MCF 10A (cell line): ENCODE data around the gene DSTN. TPM values are rescaled to one million over a fixed set of nuclear protein-coding genes. Genes with fewer than 3 reads are reported as not detected.

Experiments
- BruUV-seq: library from RNA; stranded (reverse); fragments of 400-500 nt; replicated peaks from 2 replicates; lab custom pipeline; 2021; lab: Mats Ljungman, UMichigan
- CTCF ChIA-PET: fragments of 300-600 bp; sonication (Branson Sonifier 250); formaldehyde crosslinking; extraction: SDS; loops from one replicate; lab custom pipeline; 2021; ENCODE audit warnings: antibody characterized with exemption, inconsistent platforms; lab: Yijun Ruan, JAX
- POLR2A ChIA-PET: fragments of 300-600, 350-650 bp; sonication (Branson Sonifier 250); formaldehyde crosslinking; extraction: SDS; loops from one replicate; lab custom pipeline; 2020; ENCODE audit warnings: antibody characterized with exemption, inconsistent platforms; lab: Yijun Ruan, JAX
- DNase-seq: peaks from one replicate; pipeline ENCODE4 v3.0.0-alpha.2; 2018; ENCODE audit not compliant: unreplicated experiment
- H3K27ac Mint-ChIP-seq: one replicate; pipeline ENCODE4 v1.8.0; 2022; ENCODE audit warnings: mild to moderate bottlenecking, low read depth, mixed read lengths; ENCODE audit not compliant: unreplicated experiment
- H3K27me3 Mint-ChIP-seq: one replicate; pipeline ENCODE4 v1.8.0; 2022; ENCODE audit warnings: mixed read lengths; ENCODE audit not compliant: insufficient read depth, unreplicated experiment
- H3K36me3 Mint-ChIP-seq: one replicate; pipeline ENCODE4 v1.8.0; 2022; ENCODE audit warnings: mild to moderate bottlenecking, moderate library complexity, mixed read lengths; ENCODE audit not compliant: insufficient read depth, unreplicated experiment
- H3K4me1 Mint-ChIP-seq: one replicate; pipeline ENCODE4 v1.8.0; 2022; ENCODE audit warnings: mixed read lengths; ENCODE audit not compliant: insufficient read depth, unreplicated experiment
- H3K4me3 Mint-ChIP-seq: one replicate; pipeline ENCODE4 v1.8.0; 2022; ENCODE audit warnings: mild to moderate bottlenecking, moderate library complexity, mixed read lengths; ENCODE audit not compliant: unreplicated experiment
- H3K9me3 Mint-ChIP-seq: one replicate; pipeline ENCODE4 v1.8.0; 2022; ENCODE audit warnings: mixed read lengths; ENCODE audit not compliant: unreplicated experiment
- intact Hi-C: fragments of 100-400 bp; cut with micrococcal nuclease; formaldehyde crosslinking; loops from 2 replicates; pipeline ENCODE4 v1.14.1; 2022
- total RNA-seq: library from RNA; stranded (reverse); gene quantifications from 2 replicates; pipeline ENCODE4 v1.2.3, GENCODE V29; 2022
- TF ChIP-seq, protein P1 (sequence below): fragments of 200-600 bp; IDR thresholded peaks from one replicate; pipeline ENCODE4 v1.8.0; 2022; ENCODE audit warnings: antibody characterized with exemption, mild to moderate bottlenecking; ENCODE audit not compliant: unreplicated experiment

Gene DSTN
- total RNA-seq, 1 experiment from 2014 or later, result 280 TPM

DNA sequence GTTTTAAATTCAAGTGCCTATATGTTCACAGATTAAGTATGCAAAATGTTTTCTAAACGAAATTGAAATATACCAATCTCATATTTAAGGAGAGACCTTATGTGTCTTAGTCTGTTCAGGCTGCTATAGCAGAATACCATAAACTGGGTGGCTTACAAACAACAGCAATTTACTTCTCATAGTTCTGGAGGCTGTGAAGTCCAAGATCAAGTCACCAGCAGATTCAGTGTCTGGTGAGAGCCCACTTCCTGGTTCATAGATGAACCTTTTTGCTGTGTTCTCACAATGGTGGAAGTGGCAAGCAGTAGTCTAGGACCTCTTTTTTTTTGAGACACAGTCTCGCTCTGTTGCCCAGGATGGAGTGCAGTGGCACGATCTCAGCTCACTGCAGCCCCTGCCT lies 3.5 kb upstream of the DSTN start:
- peaks cover 23% of the 10 kb centered on the region for H3K4me1 Mint-ChIP-seq

DNA sequence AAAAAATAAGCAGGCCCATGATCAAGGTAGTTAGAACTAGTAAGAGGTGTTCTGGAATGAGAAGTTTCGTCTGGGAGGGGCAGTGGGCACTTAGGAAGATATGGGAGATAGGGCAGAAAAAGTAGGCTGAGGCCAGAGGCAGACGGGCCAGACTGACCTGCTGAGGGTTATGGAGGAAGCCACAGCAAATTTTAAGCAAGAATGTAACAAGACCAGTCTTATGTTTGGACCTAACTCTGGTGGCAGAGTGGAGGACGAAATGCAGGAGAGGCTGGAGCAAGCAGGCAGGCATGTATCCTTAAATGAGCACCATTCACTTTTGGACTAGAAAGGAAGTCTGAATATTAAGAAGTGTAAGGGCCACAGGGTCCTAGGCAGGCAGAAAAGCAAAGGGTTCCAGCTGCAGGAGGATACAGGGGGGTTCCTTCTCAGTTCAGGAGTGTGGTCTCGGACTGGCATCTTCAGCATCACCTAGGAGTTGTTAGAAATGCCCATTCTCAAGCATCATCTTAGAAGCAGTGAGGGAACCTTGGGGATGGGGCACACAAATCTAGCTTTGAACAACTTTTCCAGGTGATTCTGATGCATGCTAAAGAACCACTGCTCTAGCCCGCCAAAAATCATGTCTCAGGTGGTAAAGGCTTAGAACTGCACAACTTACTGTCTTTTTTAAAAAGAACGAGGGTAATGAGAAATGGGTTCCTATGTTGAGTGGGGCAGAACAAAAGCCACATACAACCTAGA lies 1.7 kb upstream of the DSTN start:
- POLR2A ChIA-PET, result interaction anchor here (0.6 to 8.1 kb wide), 8 partner anchors 10 to 403 kb away, joined by 3 to 348 read pairs (median 4); no protein-coding TSS in a partner anchor
- H3K4me1 Mint-ChIP-seq, result peaks cover 35% of the 10 kb centered on the region
- no peaks in the 10 kb centered on the region for H3K9me3 Mint-ChIP-seq
- peak overlapping the region; percentile 94 for H3K4me3 Mint-ChIP-seq
- CTCF ChIA-PET, result no interaction called here
- H3K27me3 Mint-ChIP-seq, result no peaks in the 10 kb centered on the region
- no TSS peak for BruUV-seq
- peak overlapping the region; percentile 99 for H3K27ac Mint-ChIP-seq
- DNase-seq, result no peak
- peaks cover 14% of the 10 kb centered on the region for H3K36me3 Mint-ChIP-seq
- TF ChIP-seq, protein P1, sequence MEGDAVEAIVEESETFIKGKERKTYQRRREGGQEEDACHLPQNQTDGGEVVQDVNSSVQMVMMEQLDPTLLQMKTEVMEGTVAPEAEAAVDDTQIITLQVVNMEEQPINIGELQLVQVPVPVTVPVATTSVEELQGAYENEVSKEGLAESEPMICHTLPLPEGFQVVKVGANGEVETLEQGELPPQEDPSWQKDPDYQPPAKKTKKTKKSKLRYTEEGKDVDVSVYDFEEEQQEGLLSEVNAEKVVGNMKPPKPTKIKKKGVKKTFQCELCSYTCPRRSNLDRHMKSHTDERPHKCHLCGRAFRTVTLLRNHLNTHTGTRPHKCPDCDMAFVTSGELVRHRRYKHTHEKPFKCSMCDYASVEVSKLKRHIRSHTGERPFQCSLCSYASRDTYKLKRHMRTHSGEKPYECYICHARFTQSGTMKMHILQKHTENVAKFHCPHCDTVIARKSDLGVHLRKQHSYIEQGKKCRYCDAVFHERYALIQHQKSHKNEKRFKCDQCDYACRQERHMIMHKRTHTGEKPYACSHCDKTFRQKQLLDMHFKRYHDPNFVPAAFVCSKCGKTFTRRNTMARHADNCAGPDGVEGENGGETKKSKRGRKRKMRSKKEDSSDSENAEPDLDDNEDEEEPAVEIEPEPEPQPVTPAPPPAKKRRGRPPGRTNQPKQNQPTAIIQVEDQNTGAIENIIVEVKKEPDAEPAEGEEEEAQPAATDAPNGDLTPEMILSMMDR, result no peak
- intact Hi-C loops, result no loop called here

More for the DNA sequence above, 3.5 kb upstream of the DSTN start:
- TF ChIP-seq, protein P1, result no peak
- Mint-ChIP-seq H3K9me3 (no peaks in the 10 kb centered on the region), H3K27me3 (no peaks in the 10 kb centered on the region), H3K4me3 (no peak overlapping the region), H3K36me3 (peaks cover 14% of the 10 kb centered on the region), H3K27ac (no peak overlapping the region)
- intact Hi-C loops, result no loop called here
- BruUV-seq, result no TSS peak
- DNase-seq, result no peak
- ChIA-PET CTCF (no interaction called here), POLR2A (interaction anchor here (0.8 to 3.0 kb wide), 3 partner anchors 9 to 24 kb away, joined by 3 to 41 read pairs (median 15); no protein-coding TSS in a partner anchor)

DNA sequence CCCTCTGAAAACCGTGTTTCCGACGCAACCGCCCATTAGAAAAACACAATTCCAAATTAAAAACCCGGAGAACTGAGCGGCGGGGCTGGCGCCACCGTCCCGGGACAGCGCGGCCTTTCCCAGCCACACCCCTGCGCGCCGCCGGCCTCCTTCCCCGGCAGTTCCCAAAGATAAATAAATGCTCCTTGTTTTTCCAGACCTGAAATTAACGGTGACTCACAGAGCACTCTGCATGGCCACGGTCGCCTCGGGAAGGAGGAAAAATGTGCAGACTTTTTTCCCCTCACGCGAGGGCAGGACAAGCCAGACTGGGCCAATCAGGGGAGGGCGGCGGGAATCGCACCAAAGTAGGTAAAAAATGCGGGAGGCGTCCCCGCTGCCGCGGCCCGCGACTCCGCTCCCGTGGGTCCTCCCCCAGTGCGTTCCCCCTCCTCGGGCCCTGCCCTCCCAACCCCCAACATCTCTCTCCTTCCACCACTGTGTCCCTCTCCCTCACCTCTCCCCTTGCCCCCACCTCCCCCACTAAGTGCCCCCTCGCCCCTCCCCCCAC lies 828 bp upstream of the DSTN start:
- CTCF ChIA-PET, result interaction anchor here (1.6 to 6.3 kb wide), 3 partner anchors 11 to 64 kb away, joined by 4 to 72 read pairs (median 24); no protein-coding TSS in a partner anchor

More for the DNA sequence above, 828 bp upstream of the DSTN start:
- Mint-ChIP-seq H3K4me3 (peak overlapping the region; percentile 94), H3K9me3 (no peaks in the 10 kb centered on the region), H3K27me3 (no peaks in the 10 kb centered on the region), H3K36me3 (peaks cover 14% of the 10 kb centered on the region), H3K27ac (peak overlapping the region; percentile 99), H3K4me1 (peaks cover 39% of the 10 kb centered on the region)
- TF ChIP-seq, protein P1, result no peak
- BruUV-seq, result no TSS peak
- POLR2A ChIA-PET, result interaction anchor here (0.6 to 8.7 kb wide), 14 partner anchors 9 to 415 kb away, joined by 3 to 348 read pairs (median 40); partner anchors contain the start of genes BFSP1, MGME1 and SNX5
- DNase-seq, result peak; percentile 98
- intact Hi-C loops, result loop anchor here (1.0 kb wide), 2 partner anchors 11 to 27 kb away; no protein-coding TSS in a partner anchor
